Left renal pelvis (tissue), 4 donors: Measurements from ENCODE around the gene HOOK2. TPM values are rescaled to one million over a fixed set of nuclear protein-coding genes. Genes with fewer than 3 reads are reported as not detected.
"Not testable (repeated sequence)": the region's sequence is repeated elsewhere in the genome, so short reads cannot be mapped to it uniquely, and the experiment has no call there.

Experiments used
- DNase-seq, 4 donors: peaks; one replicate each; pipeline ENCODE4 v3.0.0-alpha.2; 2013; ENCODE audit warnings: low read depth in 4 of 4, low spot score in 3 of 4
- polyA plus RNA-seq, 4 donors: library from polyadenylated mRNA; unstranded; fragments of 120-200 nt; gene quantifications; one replicate each; pipeline ENCODE4 v1.2.1, GENCODE V29; 2013; ENCODE audit not compliant: insufficient read length in 4 of 4

Gene HOOK2
- polyA plus RNA-seq, 4 donors, result 17.8 to 90.4 (median 45.4) TPM

DNA sequence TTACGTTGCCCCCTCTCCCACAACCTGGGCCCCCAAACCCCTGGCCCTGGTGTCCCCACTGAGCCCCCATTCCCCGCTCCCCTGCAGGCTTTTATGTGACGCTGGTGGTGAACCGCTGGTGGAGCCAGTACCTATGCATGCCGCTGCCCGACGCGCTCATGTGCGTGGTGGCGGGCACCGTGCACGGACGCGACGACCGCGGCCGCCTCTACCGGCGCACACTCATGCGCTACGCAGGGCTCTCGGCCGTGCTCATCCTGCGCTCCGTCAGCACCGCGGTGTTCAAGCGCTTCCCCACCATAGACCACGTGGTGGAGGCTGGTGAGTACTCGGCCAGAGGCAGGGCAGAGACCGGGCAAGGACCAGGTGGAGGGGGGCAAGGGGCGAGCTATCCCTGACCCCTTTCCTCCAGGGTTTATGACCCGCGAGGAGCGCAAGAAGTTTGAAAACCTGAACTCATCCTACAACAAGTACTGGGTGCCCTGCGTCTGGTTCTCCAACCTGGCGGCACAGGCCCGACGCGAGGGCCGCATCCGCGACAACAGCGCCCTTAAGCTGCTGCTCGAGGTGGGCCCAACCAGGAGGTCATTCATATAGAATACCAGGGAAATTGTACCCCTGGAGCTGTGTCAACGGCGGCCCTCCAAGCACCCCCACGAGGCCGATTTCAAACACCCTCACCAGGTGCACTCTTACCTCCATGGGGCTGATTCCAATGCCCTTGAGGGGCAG is 20.7 kb downstream of the HOOK2 start:
- no peak for DNase-seq

DNA sequence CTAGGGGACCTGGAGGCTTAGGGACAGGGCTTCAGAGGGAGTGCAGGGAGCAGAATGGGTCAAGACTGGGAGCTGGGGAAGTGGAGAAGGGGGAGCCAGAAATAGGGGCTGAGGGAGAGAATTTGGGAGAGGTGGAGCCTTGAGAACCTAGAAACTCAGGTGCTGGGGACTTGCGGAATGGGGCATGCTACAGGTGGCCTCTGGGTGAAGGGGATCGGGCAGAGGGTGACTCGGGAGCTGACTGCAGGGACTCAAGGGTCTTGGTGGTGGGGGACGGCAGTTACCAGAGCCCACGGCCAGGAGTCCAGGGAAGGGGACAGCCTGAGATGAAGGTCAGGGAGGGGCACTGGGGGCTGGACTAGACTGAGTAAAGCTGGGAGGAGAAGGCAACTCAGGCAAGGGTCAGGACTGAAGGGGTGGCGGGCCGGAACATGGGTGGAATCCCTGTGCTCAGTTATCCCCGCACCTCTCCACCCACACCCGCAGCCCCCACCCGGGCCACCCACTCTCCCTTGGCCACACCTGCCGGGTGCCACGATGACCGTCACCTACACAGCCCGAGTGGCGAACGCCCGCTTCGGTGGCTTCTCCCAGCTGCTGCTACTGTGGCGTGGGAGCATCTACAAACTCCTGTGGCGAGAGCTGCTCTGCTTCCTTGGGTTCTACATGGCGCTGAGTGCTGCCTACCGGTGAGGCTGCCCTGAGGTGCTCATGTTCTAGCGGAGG is 23.1 kb downstream of the HOOK2 start:
- DNase-seq, result no peak

DNA sequence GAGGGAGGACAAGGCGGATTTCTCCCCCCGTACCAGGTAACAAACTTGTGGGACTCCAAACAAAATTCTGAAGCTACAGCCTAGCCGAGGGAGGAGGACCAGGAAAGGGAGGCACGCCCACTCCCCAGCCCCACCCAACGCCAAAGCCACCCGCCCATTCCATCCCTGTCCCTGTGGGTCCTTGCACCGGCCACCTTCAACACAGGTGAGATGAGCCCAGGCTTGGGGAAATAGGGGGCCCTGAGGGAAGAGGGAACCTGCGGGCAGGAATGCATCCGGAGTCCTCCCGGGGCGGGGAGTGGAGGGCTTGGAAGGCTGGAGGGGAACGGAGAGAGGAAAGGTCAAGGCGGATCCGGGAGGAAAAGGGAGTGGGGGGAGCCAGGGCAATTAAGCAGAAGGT is 23.7 kb downstream of the HOOK2 start, which contains the start of gene BEST2:
Gene BEST2 (plus strand): TSS at position 157 of the 400 bp plus-strand sequence. CDS start 802 bp downstream, outside the sequence.
- no peak for DNase-seq

GRCh38 chr19:12750851-12751250 is 24.5 kb downstream of the HOOK2 start:
- no peak for DNase-seq

GRCh38 chr19:12749938-12750521 is 25.3 kb downstream of the HOOK2 start:
- no peak for DNase-seq

- no peak for DNase-seq
Measured at GRCh38 chr19:12748489-12748888, 26.9 kb downstream of the HOOK2 start.

- DNase-seq, result no peak
Measured at GRCh38 chr19:12745166-12745897, 30.0 kb downstream of the HOOK2 start.

DNA sequence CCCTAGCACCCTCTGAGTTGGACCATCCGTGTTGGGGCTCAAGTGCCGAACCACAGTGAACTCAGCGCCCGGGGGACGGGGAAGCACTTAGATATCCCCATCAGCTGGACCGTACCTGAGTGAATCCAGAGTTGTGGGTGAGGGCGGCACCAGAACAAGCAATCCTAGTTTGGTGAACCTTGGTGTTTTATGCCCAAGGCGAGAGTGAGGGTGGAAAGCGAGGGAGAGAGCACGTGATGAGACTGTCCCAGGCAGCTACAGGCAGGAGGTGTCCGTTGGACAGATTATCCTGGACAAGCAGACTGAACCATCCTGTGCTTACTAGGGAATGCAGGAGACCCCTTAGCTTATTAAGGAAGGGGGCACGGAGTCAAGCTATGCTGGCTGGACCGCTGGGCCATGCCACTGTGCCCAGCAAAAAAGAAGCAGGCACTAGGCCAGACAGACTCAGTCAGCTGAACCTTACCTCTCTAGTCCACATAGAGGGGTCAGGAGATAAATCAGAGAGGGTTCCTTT is 37.5 kb downstream of the HOOK2 start:
- DNase-seq, result no peak

GRCh38 chr19:12736995-12737834 is 38.1 kb downstream of the HOOK2 start, which contains the start of gene GET3:
TSS of gene GET3 (plus strand) at chr19:12737497. CDS start at chr19:12737506, 9 bp downstream.
- DNase-seq, result peak; percentile 95 to 99 (median 96)

DNA sequence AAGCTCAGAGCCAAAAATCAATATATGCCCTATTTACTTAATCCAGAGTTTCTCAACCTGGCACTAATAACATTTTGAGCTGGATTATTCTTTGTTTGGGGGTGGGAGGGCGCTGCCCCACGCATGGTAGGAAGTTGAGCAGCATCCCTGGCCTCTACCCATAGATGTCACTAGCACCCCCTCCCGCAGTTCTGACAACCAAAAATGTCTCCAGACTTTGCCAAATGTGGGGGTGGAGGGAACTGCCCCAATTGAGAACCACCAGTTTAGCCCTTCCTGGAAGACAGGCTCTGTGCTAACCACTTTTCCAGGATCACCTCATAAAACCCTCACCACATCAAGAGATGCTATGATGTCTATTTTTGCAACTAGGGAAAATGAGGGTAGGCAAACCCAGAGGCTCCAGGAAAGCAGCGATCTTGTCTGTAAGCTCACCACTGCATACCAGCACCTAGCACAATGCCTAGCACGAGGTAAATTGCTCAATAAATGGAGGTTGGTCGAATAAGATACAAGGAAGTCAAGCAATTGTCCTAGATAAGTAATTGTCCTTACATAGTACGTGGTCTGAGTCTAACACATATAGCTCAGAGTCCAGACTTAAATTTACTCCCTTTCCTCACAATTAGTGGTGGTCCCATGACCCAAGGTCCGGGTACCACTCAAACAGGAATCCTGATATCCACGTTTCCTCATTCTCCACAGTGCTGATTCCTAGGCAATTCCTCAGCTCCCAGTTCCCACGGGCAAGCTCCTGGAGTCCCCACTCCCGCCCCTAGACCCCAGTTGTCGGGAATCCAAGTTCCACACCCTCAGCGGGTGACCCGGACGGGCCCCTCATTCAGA is 41.8 kb downstream of the HOOK2 start:
- no peak for DNase-seq

- DNase-seq, result no peak
Measured at GRCh38 chr19:12731337-12731736, 44.0 kb downstream of the HOOK2 start.

GRCh38 chr19:12730064-12730463 is 45.3 kb downstream of the HOOK2 start:
- DNase-seq, result no peak

DNA sequence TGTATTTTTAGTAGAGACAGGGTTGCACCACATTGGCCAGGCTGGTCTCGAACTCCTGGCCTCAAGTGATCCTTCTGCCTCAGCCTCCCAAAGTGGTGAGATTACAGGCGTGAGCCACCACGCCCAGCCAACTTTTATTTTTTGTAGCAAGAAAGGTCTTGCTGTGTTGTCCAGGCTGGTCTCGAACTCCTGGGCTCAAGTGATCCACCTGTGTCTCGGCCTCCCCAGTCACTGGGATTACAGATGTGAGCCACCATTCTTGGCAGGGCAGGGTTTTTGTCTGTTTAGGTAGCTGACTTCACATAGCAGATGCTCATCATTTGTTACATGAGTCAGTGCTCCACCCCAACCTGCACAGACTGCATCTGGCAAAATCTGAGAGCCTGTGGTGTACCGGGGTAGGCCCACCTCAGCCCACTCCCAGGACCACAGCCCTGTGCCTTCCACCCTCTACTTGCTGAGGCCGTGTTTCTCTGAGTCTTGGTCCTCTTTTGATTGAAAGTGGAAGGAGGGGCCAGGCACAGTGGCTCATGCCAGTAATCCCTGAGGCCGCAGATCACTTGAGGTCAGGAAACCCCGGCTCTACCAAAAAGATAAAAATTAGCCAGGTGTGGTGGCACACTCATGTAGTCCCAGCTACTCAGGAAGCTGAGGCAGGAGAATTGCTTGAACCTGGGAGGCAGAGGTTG is 47.5 kb downstream of the HOOK2 start:
- no peak for DNase-seq

DNA sequence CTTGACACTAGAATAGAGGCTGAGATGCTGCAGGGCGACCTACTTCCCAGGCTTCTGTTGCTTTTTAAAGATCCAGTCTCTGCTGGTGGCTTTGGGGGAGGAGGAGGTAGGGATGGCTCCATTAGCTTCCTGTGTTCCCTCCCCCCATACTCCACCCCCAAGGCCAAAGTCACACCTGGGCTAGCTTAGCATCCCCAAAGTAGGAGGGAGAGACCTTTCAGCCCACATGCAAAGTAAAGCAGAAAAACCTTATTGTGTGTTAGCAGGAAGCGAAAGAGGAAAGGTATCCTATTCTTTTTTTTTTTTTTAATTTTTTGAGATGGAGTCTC is 48.4 kb downstream of the HOOK2 start:
- no peak for DNase-seq

DNA sequence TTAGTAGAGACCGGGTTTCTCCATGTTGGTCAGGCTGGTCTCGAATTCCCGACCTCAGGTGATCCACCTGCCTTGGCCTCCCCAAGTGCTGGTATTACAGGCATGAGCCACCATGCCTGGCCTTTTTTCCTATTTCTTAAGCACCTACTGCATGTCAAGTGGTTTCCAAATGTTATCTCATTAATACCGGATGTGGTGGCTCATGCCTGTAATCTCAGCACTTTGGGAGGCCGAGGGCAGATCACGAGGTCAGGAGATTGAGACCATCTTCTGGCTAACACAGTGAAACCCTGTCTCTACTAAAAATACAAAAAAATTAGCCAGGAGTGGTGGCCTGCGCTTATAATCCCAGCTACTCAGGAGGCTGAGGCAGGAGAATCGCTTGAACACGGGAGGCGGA is 49.7 kb downstream of the HOOK2 start:
- not testable (repeated sequence) for DNase-seq

- peak in 1 of 4 donors; percentile 53 for DNase-seq
Measured at GRCh38 chr19:12723641-12724426, 51.5 kb downstream of the HOOK2 start, which contains the start of gene TNPO2. TSS of gene TNPO2 (minus strand) at chr19:12723932. CDS start at chr19:12720977, 2,955 bp downstream.

GRCh38 chr19:12723381-12723640 is 52.0 kb downstream of the HOOK2 start:
- DNase-seq, result no peak
